Mesothelial cell of epicardium (in vitro differentiated cells): ENCODE measurements around the gene RAB4A. TPM values are rescaled to one million over a fixed set of nuclear protein-coding genes. Genes with fewer than 3 reads are reported as not detected.
A peak's percentile ranks its signal among the peaks of the same experiment; 100 is the strongest.

Experiments used
- DNase-seq, 2 experiments: peaks; one replicate each; pipeline ENCODE4 v3.0.0; 2021; ENCODE audit warnings: low spot score in 2 of 2; ENCODE audit not compliant: unreplicated experiment in 2 of 2
- H3K27ac Mint-ChIP-seq: 2 replicates; pipeline ENCODE4 v1.8.0; 2021; ENCODE audit warnings: mixed read lengths
- H3K27me3 Mint-ChIP-seq: 2 replicates; pipeline ENCODE4 v1.8.0; 2021; ENCODE audit warnings: low read depth, mixed read lengths
- H3K36me3 Mint-ChIP-seq: 2 replicates; pipeline ENCODE4 v1.8.0; 2021; ENCODE audit warnings: mixed read lengths
- H3K4me1 Mint-ChIP-seq: 2 replicates; pipeline ENCODE4 v1.8.0; 2021; ENCODE audit warnings: mixed read lengths
- H3K4me3 Mint-ChIP-seq: 2 replicates; pipeline ENCODE4 v1.8.0; 2021; ENCODE audit warnings: mild to moderate bottlenecking, moderate library complexity, mixed read lengths
- H3K9me3 Mint-ChIP-seq: 2 replicates; pipeline ENCODE4 v1.8.0; 2021; ENCODE audit warnings: mixed read lengths
- total RNA-seq: library from RNA; stranded (reverse); gene quantifications from 3 replicates; pipeline ENCODE4 v1.2.1, GENCODE V29; 2021
- TF ChIP-seq, protein P1 (sequence below): fragments of 200-600 bp; sonication (generic); IDR thresholded peaks from one replicate; pipeline ENCODE4 v1.5.0; 2021; ENCODE audit warnings: antibody characterized with exemption; ENCODE audit not compliant: unreplicated experiment

RAB4A gene
- total RNA-seq, 1 donor from 2014 or later, result 59.8 TPM

DNA sequence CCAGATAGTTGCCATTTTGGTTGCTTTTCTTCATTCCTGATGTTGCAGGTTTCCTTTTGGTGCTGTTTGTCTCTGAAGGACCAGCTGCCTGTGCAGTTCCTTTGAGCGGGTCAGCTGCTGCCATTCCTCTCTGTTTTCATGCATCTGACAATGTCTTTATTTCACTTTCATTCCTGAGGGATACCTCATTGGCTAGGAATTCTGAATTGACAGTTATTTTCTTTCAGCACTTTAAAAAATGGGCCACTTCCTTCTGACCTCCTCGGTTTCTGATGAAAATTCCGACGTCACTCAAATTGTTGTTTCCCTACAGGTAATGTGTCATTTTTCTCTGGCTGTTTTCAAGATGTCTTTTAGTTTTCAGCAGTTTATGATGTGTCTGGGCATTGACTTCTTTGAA lies 47.1 kb downstream of the RAB4A start:
- Mint-ChIP-seq H3K27ac (peak overlapping the region; percentile 69), H3K4me3 (no peak overlapping the region), H3K36me3 (peaks cover 32% of the 10 kb centered on the region), H3K27me3 (no peaks in the 10 kb centered on the region), H3K4me1 (peaks cover 4% of the 10 kb centered on the region), H3K9me3 (peaks cover 6% of the 10 kb centered on the region)
- no peak for DNase-seq
- TF ChIP-seq, protein P1, sequence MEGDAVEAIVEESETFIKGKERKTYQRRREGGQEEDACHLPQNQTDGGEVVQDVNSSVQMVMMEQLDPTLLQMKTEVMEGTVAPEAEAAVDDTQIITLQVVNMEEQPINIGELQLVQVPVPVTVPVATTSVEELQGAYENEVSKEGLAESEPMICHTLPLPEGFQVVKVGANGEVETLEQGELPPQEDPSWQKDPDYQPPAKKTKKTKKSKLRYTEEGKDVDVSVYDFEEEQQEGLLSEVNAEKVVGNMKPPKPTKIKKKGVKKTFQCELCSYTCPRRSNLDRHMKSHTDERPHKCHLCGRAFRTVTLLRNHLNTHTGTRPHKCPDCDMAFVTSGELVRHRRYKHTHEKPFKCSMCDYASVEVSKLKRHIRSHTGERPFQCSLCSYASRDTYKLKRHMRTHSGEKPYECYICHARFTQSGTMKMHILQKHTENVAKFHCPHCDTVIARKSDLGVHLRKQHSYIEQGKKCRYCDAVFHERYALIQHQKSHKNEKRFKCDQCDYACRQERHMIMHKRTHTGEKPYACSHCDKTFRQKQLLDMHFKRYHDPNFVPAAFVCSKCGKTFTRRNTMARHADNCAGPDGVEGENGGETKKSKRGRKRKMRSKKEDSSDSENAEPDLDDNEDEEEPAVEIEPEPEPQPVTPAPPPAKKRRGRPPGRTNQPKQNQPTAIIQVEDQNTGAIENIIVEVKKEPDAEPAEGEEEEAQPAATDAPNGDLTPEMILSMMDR, result no peak

DNA sequence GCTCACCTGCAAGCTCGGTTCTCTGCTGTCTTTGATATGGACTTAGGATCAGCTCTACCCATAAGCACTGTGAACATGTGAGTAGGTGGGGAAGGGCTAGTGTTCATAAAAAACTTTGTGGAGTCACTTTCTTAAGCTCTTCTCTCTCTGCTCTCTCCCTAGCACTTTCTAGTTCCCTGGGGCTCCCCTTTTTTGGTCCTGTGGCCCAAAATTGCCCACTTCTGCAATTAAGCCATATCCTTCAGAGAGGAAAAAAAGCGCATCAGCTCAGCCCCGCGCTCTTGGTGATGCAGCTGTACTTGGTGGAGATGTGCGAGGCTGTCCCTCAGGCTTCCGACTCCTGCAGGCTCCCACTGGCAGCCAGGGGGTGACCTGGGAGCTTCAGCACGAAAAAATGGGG lies 48.6 kb downstream of the RAB4A start:
- peaks cover 41% of the 10 kb centered on the region for H3K36me3 Mint-ChIP-seq
- no peak overlapping the region for H3K27ac Mint-ChIP-seq
- H3K4me3 Mint-ChIP-seq, result no peak overlapping the region
- DNase-seq, result no peak
- no peaks in the 10 kb centered on the region for H3K27me3 Mint-ChIP-seq
- H3K9me3 Mint-ChIP-seq, result peaks cover 6% of the 10 kb centered on the region
- TF ChIP-seq, protein P1, result no peak
- H3K4me1 Mint-ChIP-seq, result peaks cover 13% of the 10 kb centered on the region

DNA sequence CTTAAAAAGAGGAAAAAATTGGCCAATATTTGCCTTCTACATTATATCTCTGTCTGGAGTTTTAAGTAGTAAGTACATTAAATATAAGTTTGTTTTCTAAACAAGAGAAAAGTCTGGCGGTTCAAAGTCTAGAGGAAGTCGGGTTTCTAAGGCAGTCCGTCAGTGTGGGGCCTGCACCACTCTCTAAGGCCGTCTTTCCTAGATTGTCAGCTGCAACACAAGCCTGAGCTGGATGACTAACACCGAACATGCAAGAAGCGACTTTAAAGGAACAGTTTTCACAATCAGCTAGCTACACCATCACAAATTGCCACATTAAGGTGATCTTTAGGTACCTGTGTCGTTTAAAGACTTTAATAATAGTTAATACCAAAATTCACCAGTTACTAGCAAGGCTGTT lies 52.3 kb downstream of the RAB4A start:
- Mint-ChIP-seq H3K27me3 (no peaks in the 10 kb centered on the region), H3K36me3 (peaks cover 32% of the 10 kb centered on the region), H3K9me3 (no peaks in the 10 kb centered on the region), H3K27ac (peak overlapping the region; percentile 66), H3K4me3 (no peak overlapping the region), H3K4me1 (peaks cover 26% of the 10 kb centered on the region)
- TF ChIP-seq, protein P1, result no peak
- no peak for DNase-seq

DNA sequence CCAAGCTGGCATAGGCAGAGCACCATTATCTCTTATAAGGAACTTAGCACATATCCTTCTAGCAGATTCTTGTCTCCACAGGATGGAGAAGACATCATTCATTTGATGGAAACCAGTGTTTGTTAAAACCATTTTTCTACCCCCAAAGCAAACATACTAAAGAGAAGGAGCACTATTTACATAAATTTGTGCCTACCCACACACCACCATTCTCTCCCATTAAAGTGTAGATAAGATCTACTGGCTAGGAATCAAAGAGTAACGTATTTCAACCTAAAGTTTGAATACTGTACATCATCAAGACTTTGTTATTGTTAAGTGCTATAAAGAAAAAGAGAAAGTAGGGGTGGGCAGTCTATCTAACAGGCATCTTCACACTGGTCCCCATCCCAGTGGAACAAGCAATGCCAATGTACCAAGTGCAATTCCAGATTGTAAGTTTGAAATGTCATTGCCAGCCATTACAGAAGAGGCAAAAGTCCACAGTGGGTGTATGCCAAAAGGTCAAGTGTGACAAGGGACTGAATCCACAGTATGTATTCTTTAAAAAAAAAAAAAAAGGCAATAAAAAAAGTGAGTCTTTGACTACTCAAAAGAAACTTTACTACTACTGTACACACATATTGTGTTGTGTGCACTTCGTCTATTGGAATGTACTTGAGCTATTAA lies 53.1 kb downstream of the RAB4A start:
- TF ChIP-seq, protein P1, result no peak
- no peaks in the 10 kb centered on the region for H3K27me3 Mint-ChIP-seq
- no peaks in the 10 kb centered on the region for H3K9me3 Mint-ChIP-seq
- no peak for DNase-seq
- H3K36me3 Mint-ChIP-seq, result peaks cover 35% of the 10 kb centered on the region
- peaks cover 25% of the 10 kb centered on the region for H3K4me1 Mint-ChIP-seq
- peak overlapping the region; percentile 64 for H3K27ac Mint-ChIP-seq
- H3K4me3 Mint-ChIP-seq, result no peak overlapping the region

DNA sequence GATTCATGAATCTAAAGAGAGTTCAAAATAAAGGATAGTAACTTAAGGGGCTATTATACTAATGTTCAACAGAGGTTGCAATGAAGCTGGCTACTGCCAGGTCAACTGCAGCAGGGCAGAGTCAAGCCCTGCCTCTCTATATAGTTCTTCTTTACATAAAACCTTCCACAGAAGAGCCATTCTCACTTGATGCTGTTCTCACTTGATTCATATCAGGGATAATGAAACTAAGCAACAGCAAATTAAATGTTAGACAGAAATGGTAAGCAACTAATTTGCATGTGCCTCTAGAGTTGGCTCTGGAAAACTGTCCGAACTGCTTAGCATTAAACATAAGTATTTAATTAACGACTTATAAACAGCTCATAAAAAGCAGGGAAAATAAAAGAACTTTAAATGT lies 54.5 kb downstream of the RAB4A start:
- Mint-ChIP-seq H3K4me3 (no peak overlapping the region), H3K4me1 (peaks cover 25% of the 10 kb centered on the region), H3K36me3 (peaks cover 30% of the 10 kb centered on the region), H3K27me3 (no peaks in the 10 kb centered on the region), H3K9me3 (no peaks in the 10 kb centered on the region), H3K27ac (no peak overlapping the region)
- TF ChIP-seq, protein P1, result no peak
- no peak for DNase-seq
